ENCODE measurements around the gene TRMT112. TPM values are rescaled to one million over a fixed set of nuclear protein-coding genes. Genes with fewer than 3 reads are reported as not detected.
A peak's percentile ranks its signal among the peaks of the same experiment; 100 is the strongest.

Gene TRMT112
- total and polyA plus RNA-seq, 2 donors from 2014 or later = 172 to 291 TPM

GRCh38 chr11:64275031-64275800 lies 42.1 kb downstream of the TRMT112 start:
- Histone ChIP-seq H3K27me3 (ENCODE audit: control insufficient read depth, insufficient read depth, low read length) (no peaks in the 10 kb centered on the region), H3K27ac (ENCODE audit: low read depth in 2 of 2, low read length in 2 of 2) (no peak overlapping the region), H3K9me3 (ENCODE audit: control insufficient read depth in 2 of 3, insufficient read depth in 1 of 3, low read length in 3 of 3) (no peaks in the 10 kb centered on the region), H3K4me3 (ENCODE audit: low read length in 3 of 3) (no peak overlapping the region), H3K9ac (ENCODE audit: low read length in 3 of 3) (no peak overlapping the region), H3K36me3 (ENCODE audit: control insufficient read depth in 2 of 3, insufficient read depth in 3 of 3, low read length in 3 of 3) (peaks cover 0 to 4% (median 2%) of the 10 kb centered on the region in 3 donors), H3K4me1 (ENCODE audit: control insufficient read depth in 2 of 3, insufficient read depth in 2 of 3, low read depth in 1 of 3, low read length in 3 of 3) (peaks cover 0 to 4% (median 0%) of the 10 kb centered on the region in 3 donors)
- intact Hi-C loops (cut with DNase I) = no loop called here
- no peak for FAIRE-seq
- no peak for DNase-seq
- TF ChIP-seq CTCF (IDR thresholded peaks at IDR 0.05; ENCODE audit: borderline replicate concordance, extremely low read depth, insufficient read depth) = no peak

- intact Hi-C loops (cut with DNase I) = no loop called here
- H3K27ac ChIP-seq (ENCODE audit: low read depth in 2 of 2, low read length in 2 of 2) = peak overlapping the region; percentile 94 to 99
- peak overlapping the region; percentile 62 to 97 (median 90) for H3K9ac ChIP-seq (ENCODE audit: low read length in 3 of 3)
- H3K9me3 ChIP-seq (ENCODE audit: control insufficient read depth in 2 of 3, insufficient read depth in 1 of 3, low read length in 3 of 3) = no peaks in the 10 kb centered on the region
- no peaks in the 10 kb centered on the region for H3K27me3 ChIP-seq (ENCODE audit: control insufficient read depth, insufficient read depth, low read length)
- peaks cover 0 to 4% (median 0%) of the 10 kb centered on the region in 3 donors for H3K36me3 ChIP-seq (ENCODE audit: control insufficient read depth in 2 of 3, insufficient read depth in 3 of 3, low read length in 3 of 3)
- TF ChIP-seq CTCF (IDR thresholded peaks at IDR 0.05; ENCODE audit: borderline replicate concordance, extremely low read depth, insufficient read depth) = no peak
- peak; percentile 93 for FAIRE-seq
- DNase-seq = peak; percentile 99 to 100 (median 99)
- peaks cover 0 to 18% (median 9%) of the 10 kb centered on the region in 3 donors for H3K4me1 ChIP-seq (ENCODE audit: control insufficient read depth in 2 of 3, insufficient read depth in 2 of 3, low read depth in 1 of 3, low read length in 3 of 3)
- peak overlapping the region; percentile 80 to 100 (median 94) for H3K4me3 ChIP-seq (ENCODE audit: low read length in 3 of 3)
Measured at GRCh38 chr11:64269540-64270220, 47.7 kb downstream of the TRMT112 start.

DNA sequence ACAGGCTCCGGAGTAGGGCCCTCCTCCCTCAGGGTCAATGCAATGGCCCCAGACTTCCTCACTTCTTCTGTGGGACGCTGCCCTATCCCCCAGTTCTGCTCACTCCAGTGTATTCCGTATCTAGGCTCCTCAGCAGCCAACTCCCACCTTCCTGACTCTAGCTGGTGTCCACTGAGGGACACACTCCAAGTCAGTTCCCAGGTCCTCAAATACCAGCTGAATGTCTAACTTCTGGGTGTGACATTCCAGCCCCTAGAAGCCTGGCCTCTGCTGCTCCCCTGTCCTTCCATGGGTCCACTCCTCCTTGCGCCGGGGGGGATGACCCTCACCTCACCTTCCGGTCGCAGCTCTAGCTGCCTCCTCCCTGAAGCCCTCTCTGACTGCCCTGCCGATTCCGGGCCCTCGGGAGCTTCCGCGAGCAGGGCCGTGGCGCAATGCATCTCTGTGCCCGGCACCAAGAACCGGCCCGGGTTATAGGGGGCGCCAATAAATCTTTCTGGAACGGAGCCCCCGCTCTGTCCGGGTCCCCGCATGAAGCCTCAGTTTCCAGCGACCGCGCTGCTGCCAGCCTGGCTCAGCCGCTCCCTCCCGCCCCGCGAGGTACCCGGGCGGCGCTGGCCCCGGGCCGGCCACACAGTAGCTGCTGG lies 48.3 kb downstream of the TRMT112 start:
- Histone ChIP-seq H3K36me3 (ENCODE audit: control insufficient read depth in 2 of 3, insufficient read depth in 3 of 3, low read length in 3 of 3) (peaks cover 0 to 6% (median 0%) of the 10 kb centered on the region in 3 donors), H3K9ac (ENCODE audit: low read length in 3 of 3) (peak overlapping the region; percentile 15 to 86 (median 62)), H3K27ac (ENCODE audit: low read depth in 2 of 2, low read length in 2 of 2) (peak overlapping the region; percentile 82 to 91), H3K4me3 (ENCODE audit: low read length in 3 of 3) (peak overlapping the region; percentile 43 to 100 (median 51)), H3K9me3 (ENCODE audit: control insufficient read depth in 2 of 3, insufficient read depth in 1 of 3, low read length in 3 of 3) (no peaks in the 10 kb centered on the region), H3K27me3 (ENCODE audit: control insufficient read depth, insufficient read depth, low read length) (no peaks in the 10 kb centered on the region), H3K4me1 (ENCODE audit: control insufficient read depth in 2 of 3, insufficient read depth in 2 of 3, low read depth in 1 of 3, low read length in 3 of 3) (peaks cover 0 to 18% (median 9%) of the 10 kb centered on the region in 3 donors)
- DNase-seq (peak in 4 of 5 donors; percentile 52 to 91 (median 70)), FAIRE-seq (no peak)
- intact Hi-C loops (cut with DNase I) = no loop called here
- no peak for TF ChIP-seq CTCF (IDR thresholded peaks at IDR 0.05; ENCODE audit: borderline replicate concordance, extremely low read depth, insufficient read depth)

All from kidney (tissue), 14 donors.